OCI-LY7 (cell line): ENCODE data around the gene RNF20. TPM values are rescaled to one million over a fixed set of nuclear protein-coding genes. Genes with fewer than 3 reads are reported as not detected.

Experiments used
- BruUV-seq: library from RNA; stranded (reverse); fragments of 400-500 nt; replicated peaks from 2 replicates; lab custom pipeline; 2021; lab: Mats Ljungman, UMichigan
- CTCF ChIA-PET: fragments of 300-600 bp; sonication (Branson Sonifier 250); formaldehyde crosslinking; loops from one replicate; lab custom pipeline; 2022; ENCODE audit warnings: antibody characterized with exemption; ENCODE audit not compliant: unreplicated experiment; lab: Charles Lee
- POLR2A ChIA-PET: fragments of 300-600 bp; sonication (Branson Sonifier 250); formaldehyde crosslinking; loops from one replicate; lab custom pipeline; 2022; ENCODE audit warnings: antibody characterized with exemption; lab: Charles Lee
- DNase-seq: peaks from one replicate; pipeline ENCODE4 v3.0.0-alpha.2; 2015; ENCODE audit warnings: low spot score
- H2AFZ ChIP-seq: fragments of 200-600 bp; sonication (generic), shearing (Covaris generic); 2 replicates; pipeline ENCODE4 v1.6.1; 2014; ENCODE audit warnings: mild to moderate bottlenecking, antibody characterized with exemption, low read length, moderate library complexity
- H3K27ac ChIP-seq: fragments of 200-600 bp; sonication (generic); 2 replicates; pipeline ENCODE4 v1.5.1; 2014; ENCODE audit warnings: mixed run types, low read depth, mild to moderate bottlenecking, moderate library complexity, low read length, inconsistent platforms; ENCODE audit not compliant: poor library complexity, severe bottlenecking
- H3K36me3 ChIP-seq: fragments of 200-600 bp; sonication (generic); 2 replicates; pipeline ENCODE4 v1.6.1; 2014; ENCODE audit warnings: mild to moderate bottlenecking, antibody characterized with exemption, low read length, moderate library complexity, mixed read lengths; ENCODE audit not compliant: insufficient read depth
- H3K4me1 ChIP-seq: fragments of 200-600 bp; sonication (generic); 2 replicates; pipeline ENCODE4 v1.5.1; 2014; ENCODE audit warnings: mild to moderate bottlenecking, low read length; ENCODE audit not compliant: insufficient read depth, poor library complexity, severe bottlenecking
- H3K4me2 ChIP-seq: fragments of 200-600 bp; sonication (generic); 2 replicates; pipeline ENCODE4 v1.6.1; 2014; ENCODE audit warnings: mild to moderate bottlenecking, low read length
- H3K4me3 ChIP-seq: fragments of 200-600 bp; sonication (generic); 2 replicates; pipeline ENCODE4 v1.5.1; 2014; ENCODE audit warnings: mild to moderate bottlenecking, low read depth, low read length; ENCODE audit not compliant: poor library complexity, severe bottlenecking
- H3K79me2 ChIP-seq: fragments of 200-600 bp; sonication (generic); 2 replicates; pipeline ENCODE4 v1.6.1; 2016; ENCODE audit warnings: low read depth, mild to moderate bottlenecking, low read length, moderate library complexity, mixed read lengths; ENCODE audit not compliant: insufficient read depth
- H3K9me2 ChIP-seq: fragments of 200-600 bp; sonication (generic); 2 replicates; pipeline ENCODE4 v1.6.1; 2016; ENCODE audit warnings: mild to moderate bottlenecking, low read length, mixed read lengths; ENCODE audit not compliant: insufficient read depth
- H3K9me3 ChIP-seq: fragments of 200-600 bp; sonication (generic); 2 replicates; pipeline ENCODE4 v1.6.1; 2014; ENCODE audit warnings: mild to moderate bottlenecking, mixed run types, low read length, mixed read lengths
- H4K20me1 ChIP-seq: fragments of 200-600 bp; sonication (generic); 2 replicates; pipeline ENCODE4 v1.6.1; 2014; ENCODE audit warnings: mild to moderate bottlenecking, antibody characterized with exemption, low read length, moderate library complexity, mixed read lengths; ENCODE audit not compliant: insufficient read depth
- EZH2phosphoT487 ChIP-seq: fragments of 200-600 bp; sonication (generic); IDR thresholded peaks from 2 replicates; pipeline ENCODE4 v1.6.1; 2018; ENCODE audit warnings: low read depth, borderline replicate concordance, mild to moderate bottlenecking, mixed run types, antibody characterized with exemption, low read length, moderate library complexity, mixed read lengths
- intact Hi-C: fragments of 100-400 bp; cut with micrococcal nuclease; formaldehyde crosslinking; loops from one replicate; pipeline ENCODE4 v1.10.0; 2022; ENCODE audit not compliant: unreplicated experiment
- total RNA-seq, 2 experiments: library from RNA; depleted of rRNA in 1 of 2; stranded (reverse); fragments of >200 nt in 1 of 2; shearing (Covaris generic) in 1 of 2; gene quantifications; 2 replicates each; pipeline ENCODE4 v1.2.3, GENCODE V29; 2014 to 2022
- TF ChIP-seq, protein P1 (sequence below): fragments of 200-600 bp; sonication (generic); conservative IDR thresholded peaks from 2 replicates; pipeline ENCODE4 v1.5.1; 2014; ENCODE audit warnings: mild to moderate bottlenecking, antibody characterized with exemption, low read length, moderate library complexity, mixed read lengths

RNF20 gene
- total RNA-seq, 2 experiments from 2014 or later, result 13.5 to 43.5 TPM

DNA sequence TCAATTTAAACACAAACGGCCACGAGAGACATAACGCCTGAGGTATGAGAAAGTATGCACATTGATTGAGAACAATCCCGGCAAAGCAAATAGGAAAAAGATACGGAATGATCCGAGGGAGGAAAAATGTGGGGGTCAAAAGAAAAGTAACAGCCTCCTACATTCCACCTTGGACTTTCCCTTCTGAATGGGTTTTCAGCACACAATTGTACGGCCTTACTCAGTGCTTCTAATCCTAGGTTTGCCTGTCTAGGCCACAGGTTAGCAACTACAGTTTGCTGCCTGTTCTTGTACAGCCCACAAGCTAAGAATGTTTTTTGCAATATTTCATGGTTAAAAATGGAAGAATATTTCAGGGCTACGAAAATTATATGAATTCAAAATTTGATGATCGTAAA, 46.2 kb upstream of the RNF20 start:
- Histone ChIP-seq H3K4me1 (no peaks in the 10 kb centered on the region), H3K36me3 (no peaks in the 10 kb centered on the region), H3K4me3 (no peak overlapping the region), H2AFZ (no peak overlapping the region), H4K20me1 (no peaks in the 10 kb centered on the region), H3K9me2 (no peaks in the 10 kb centered on the region), H3K9me3 (no peaks in the 10 kb centered on the region), H3K27ac (no peak overlapping the region), H3K4me2 (no peak overlapping the region), H3K79me2 (no peaks in the 10 kb centered on the region)
- DNase-seq, result no peak
- POLR2A ChIA-PET, result interaction anchor here (0.6 kb wide), 1 partner anchor 12 kb away, joined by 6 read pairs; no protein-coding TSS in a partner anchor
- intact Hi-C loops, result no loop called here
- TF ChIP-seq, protein P1, sequence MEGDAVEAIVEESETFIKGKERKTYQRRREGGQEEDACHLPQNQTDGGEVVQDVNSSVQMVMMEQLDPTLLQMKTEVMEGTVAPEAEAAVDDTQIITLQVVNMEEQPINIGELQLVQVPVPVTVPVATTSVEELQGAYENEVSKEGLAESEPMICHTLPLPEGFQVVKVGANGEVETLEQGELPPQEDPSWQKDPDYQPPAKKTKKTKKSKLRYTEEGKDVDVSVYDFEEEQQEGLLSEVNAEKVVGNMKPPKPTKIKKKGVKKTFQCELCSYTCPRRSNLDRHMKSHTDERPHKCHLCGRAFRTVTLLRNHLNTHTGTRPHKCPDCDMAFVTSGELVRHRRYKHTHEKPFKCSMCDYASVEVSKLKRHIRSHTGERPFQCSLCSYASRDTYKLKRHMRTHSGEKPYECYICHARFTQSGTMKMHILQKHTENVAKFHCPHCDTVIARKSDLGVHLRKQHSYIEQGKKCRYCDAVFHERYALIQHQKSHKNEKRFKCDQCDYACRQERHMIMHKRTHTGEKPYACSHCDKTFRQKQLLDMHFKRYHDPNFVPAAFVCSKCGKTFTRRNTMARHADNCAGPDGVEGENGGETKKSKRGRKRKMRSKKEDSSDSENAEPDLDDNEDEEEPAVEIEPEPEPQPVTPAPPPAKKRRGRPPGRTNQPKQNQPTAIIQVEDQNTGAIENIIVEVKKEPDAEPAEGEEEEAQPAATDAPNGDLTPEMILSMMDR, result no peak
- no peak for TF ChIP-seq EZH2phosphoT487
- no TSS peak for BruUV-seq
- CTCF ChIA-PET, result no interaction called here

DNA sequence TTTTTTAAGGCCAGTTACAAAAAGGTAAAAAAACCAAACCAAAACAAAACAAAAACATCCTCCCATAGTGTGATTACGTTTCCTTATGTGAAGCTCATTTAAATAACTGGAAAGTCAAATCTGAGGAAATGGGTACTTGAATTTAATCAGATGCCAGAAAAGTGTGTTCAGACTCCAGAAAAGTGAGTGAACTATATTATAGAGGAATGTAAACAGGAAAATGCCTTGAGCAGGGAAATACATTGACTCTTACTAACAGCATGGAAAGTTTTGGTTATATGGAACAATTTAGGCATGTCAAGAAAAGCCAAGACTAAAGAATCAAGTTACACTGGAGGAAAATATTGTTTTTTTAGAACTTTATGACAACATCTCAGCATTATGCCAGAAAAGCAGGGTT, 37.8 kb upstream of the RNF20 start:
- no peaks in the 10 kb centered on the region for H3K79me2 ChIP-seq
- no peak for DNase-seq
- POLR2A ChIA-PET, result interaction anchor here (1.1 kb wide), 1 partner anchor 14 kb away, joined by 3 read pairs; no protein-coding TSS in a partner anchor
- H2AFZ ChIP-seq, result no peak overlapping the region
- intact Hi-C loops, result no loop called here
- no peak overlapping the region for H3K4me2 ChIP-seq
- no peaks in the 10 kb centered on the region for H3K9me3 ChIP-seq
- H3K36me3 ChIP-seq, result no peaks in the 10 kb centered on the region
- no peaks in the 10 kb centered on the region for H3K9me2 ChIP-seq
- BruUV-seq, result no TSS peak
- no peak overlapping the region for H3K27ac ChIP-seq
- no peak overlapping the region for H3K4me3 ChIP-seq
- CTCF ChIA-PET, result no interaction called here
- TF ChIP-seq EZH2phosphoT487, result no peak
- TF ChIP-seq, protein P1, result no peak
- no peaks in the 10 kb centered on the region for H4K20me1 ChIP-seq
- H3K4me1 ChIP-seq, result no peaks in the 10 kb centered on the region

DNA sequence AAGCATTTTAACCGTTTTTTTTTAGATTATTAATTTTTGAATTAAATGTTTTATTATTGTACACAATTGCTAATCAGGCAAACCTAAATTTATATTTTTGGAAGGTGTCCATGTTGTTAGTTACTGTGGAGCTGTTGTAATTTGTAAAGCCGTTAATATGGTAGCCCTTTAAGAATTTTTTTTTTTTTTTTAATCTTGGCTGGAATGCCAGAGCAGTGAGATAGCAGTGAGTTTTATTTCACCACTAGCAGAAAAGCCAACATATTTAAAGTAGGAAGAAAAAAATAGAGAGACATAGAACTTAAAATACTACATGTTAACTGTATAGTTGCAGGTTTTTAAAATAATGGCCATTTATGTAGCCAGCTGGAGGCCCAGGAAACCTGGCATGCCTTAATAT, 35.3 kb upstream of the RNF20 start:
- POLR2A ChIA-PET, result interaction anchor here (0.7 kb wide), 1 partner anchor 1071 kb away, joined by 3 read pairs; no protein-coding TSS in a partner anchor

More for the DNA sequence above, 35.3 kb upstream of the RNF20 start:
- no peak overlapping the region for H3K4me3 ChIP-seq
- no peaks in the 10 kb centered on the region for H3K9me2 ChIP-seq
- H3K4me2 ChIP-seq, result no peak overlapping the region
- CTCF ChIA-PET, result no interaction called here
- no peak overlapping the region for H2AFZ ChIP-seq
- no peak overlapping the region for H3K27ac ChIP-seq
- no peaks in the 10 kb centered on the region for H3K36me3 ChIP-seq
- intact Hi-C loops, result no loop called here
- no peak for DNase-seq
- no TSS peak for BruUV-seq
- TF ChIP-seq EZH2phosphoT487, result no peak
- TF ChIP-seq, protein P1, result no peak
- no peaks in the 10 kb centered on the region for H4K20me1 ChIP-seq
- no peaks in the 10 kb centered on the region for H3K9me3 ChIP-seq
- no peaks in the 10 kb centered on the region for H3K4me1 ChIP-seq
- no peaks in the 10 kb centered on the region for H3K79me2 ChIP-seq
